ENCODE data around the gene UFSP1.

DNA sequence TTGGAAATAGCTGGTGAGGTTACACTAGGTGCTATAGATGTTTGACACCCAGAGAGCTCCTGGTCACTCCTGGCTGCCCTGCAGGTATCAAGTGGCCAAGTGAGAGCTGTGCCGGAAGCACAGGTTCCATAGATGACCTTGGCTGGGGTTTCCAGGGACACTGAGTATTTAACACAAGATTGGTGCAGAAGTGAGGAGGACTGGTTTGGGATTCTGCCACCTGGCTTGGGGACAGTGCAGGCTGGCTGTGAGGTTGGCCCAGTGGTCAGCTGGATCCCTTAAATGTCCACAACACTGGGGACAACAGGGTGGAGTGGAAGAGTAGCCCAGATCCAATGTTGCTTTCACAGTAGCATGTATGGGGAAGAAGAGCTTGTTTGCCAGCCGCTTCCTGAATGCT, 11.5 kb upstream of the UFSP1 start:
- TF ChIP-seq, protein P1, sequence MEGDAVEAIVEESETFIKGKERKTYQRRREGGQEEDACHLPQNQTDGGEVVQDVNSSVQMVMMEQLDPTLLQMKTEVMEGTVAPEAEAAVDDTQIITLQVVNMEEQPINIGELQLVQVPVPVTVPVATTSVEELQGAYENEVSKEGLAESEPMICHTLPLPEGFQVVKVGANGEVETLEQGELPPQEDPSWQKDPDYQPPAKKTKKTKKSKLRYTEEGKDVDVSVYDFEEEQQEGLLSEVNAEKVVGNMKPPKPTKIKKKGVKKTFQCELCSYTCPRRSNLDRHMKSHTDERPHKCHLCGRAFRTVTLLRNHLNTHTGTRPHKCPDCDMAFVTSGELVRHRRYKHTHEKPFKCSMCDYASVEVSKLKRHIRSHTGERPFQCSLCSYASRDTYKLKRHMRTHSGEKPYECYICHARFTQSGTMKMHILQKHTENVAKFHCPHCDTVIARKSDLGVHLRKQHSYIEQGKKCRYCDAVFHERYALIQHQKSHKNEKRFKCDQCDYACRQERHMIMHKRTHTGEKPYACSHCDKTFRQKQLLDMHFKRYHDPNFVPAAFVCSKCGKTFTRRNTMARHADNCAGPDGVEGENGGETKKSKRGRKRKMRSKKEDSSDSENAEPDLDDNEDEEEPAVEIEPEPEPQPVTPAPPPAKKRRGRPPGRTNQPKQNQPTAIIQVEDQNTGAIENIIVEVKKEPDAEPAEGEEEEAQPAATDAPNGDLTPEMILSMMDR (IDR thresholded peaks at IDR 0.05; ENCODE audit: borderline replicate concordance, extremely low read depth, low read length, poor library complexity, severe bottlenecking), result no peak
- TF ChIP-seq EZH2 (IDR thresholded peaks at IDR 0.05; ENCODE audit: borderline replicate concordance, low read depth, low read length, severe bottlenecking), result no peak
